Subcutaneous adipose tissue (tissue), 4 donors: Measurements from ENCODE around the gene TAT. TPM values are rescaled to one million over a fixed set of nuclear protein-coding genes. Genes with fewer than 3 reads are reported as not detected.

ENCODE experiments used
- small RNA-seq: library from RNA; depleted of rRNA; stranded (forward); fragments of <200 nt; gene quantifications from one replicate; pipeline ENCODE3, GENCODE V24; 2016
- total RNA-seq, 4 donors: library from RNA; depleted of rRNA; stranded (reverse); fragments of >200 nt; gene quantifications; one replicate each; pipeline ENCODE4 v1.1.0, GENCODE V29; 2016
- TF ChIP-seq, protein P1 (sequence below): fragments of 450-650 bp; IDR thresholded peaks from one replicate; pipeline ENCODE4 v1.5.1; 2016; ENCODE audit warnings: low read depth, mild to moderate bottlenecking, control low read depth, antibody characterized with exemption, moderate library complexity

TAT gene
- total RNA-seq, 4 donors from 2014 or later = 0.17 to 1.5 (median 0.75) TPM; not detected in 1

DNA sequence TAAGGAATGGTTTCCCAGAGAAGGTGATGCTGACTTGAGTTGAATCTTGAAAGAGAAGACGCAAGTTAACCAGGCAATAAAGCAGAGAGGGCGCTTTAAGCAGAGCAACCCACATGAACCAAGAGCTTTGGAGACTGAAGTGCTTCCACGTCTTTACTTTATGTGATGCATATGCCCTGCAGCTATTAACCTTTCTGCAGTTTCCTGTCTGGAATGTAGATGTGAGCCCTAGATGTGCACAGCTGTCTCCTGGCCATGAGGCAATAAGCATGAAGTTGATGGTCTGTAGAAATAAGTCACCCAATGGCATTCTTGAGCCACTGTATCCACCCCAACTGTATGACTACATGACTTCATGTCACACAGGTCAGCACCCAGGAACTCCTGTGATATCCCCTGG lies 56.3 kb downstream of the TAT start:
- TF ChIP-seq, protein P1, sequence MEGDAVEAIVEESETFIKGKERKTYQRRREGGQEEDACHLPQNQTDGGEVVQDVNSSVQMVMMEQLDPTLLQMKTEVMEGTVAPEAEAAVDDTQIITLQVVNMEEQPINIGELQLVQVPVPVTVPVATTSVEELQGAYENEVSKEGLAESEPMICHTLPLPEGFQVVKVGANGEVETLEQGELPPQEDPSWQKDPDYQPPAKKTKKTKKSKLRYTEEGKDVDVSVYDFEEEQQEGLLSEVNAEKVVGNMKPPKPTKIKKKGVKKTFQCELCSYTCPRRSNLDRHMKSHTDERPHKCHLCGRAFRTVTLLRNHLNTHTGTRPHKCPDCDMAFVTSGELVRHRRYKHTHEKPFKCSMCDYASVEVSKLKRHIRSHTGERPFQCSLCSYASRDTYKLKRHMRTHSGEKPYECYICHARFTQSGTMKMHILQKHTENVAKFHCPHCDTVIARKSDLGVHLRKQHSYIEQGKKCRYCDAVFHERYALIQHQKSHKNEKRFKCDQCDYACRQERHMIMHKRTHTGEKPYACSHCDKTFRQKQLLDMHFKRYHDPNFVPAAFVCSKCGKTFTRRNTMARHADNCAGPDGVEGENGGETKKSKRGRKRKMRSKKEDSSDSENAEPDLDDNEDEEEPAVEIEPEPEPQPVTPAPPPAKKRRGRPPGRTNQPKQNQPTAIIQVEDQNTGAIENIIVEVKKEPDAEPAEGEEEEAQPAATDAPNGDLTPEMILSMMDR = no peak

Small RNA genes lying within 50 kb of the gene (small RNA-seq; reads per million reads assigned to genes)
- not detected for gene RNU6-1061P

Other genes starting within 250 kb of the TAT start
- gene CALB2, start 218.4 kb downstream of the TAT start, total RNA-seq = 100 to 1,000 TPM in 2 of 4 donors, 10 to 100 TPM in 2; 58.5 to 297 (median 87.3) TPM
- gene TLE7, start 135.0 kb downstream of the TAT start, total RNA-seq = not detected
- 10 to 100 TPM in 3 of 4 donors, 1 to 10 TPM in 1; 8.5 to 19.0 (median 13.5) TPM for gene ZNF23, start 114.8 kb downstream of the TAT start, total RNA-seq
- 10 to 100 TPM in 3 of 4 donors, 1 to 10 TPM in 1; 2.9 to 22.7 (median 19.4) TPM for gene ZNF19, start 87.8 kb downstream of the TAT start, total RNA-seq
- gene CHST4, start 50.7 kb downstream of the TAT start, total RNA-seq = 1 to 10 TPM in 1 of 4 donors, under 1 TPM in 1, not detected in 2; 0.34 to 2.2 TPM
- not detected for gene MARVELD3, start 49.1 kb upstream of the TAT start, total RNA-seq
- 10 to 100 TPM in 2 of 4 donors, 1 to 10 TPM in 2; 9.0 to 12.1 (median 10.4) TPM for gene PHLPP2, start 147.6 kb upstream of the TAT start, total RNA-seq
- 100 to 1,000 TPM in 1 of 4 donors, 10 to 100 TPM in 3; 69.0 to 114 (median 81.2) TPM for gene AP1G1, start 231.7 kb upstream of the TAT start, total RNA-seq